H1 (cell line): ENCODE results near the gene SERPINA6. TPM values are rescaled to one million over a fixed set of nuclear protein-coding genes. Genes with fewer than 3 reads are reported as not detected.

Source experiments
- BRCA1 ChIP-seq: IDR thresholded peaks from 2 replicates; pipeline ENCODE4 v1.6.1; 2012; ENCODE audit warnings: low read depth, low read length, improper control_type of control experiment
- CEBPB ChIP-seq: IDR thresholded peaks from 2 replicates; pipeline ENCODE4 v1.6.1; 2012; ENCODE audit warnings: low read depth, low read length
- CTCF ChIP-seq, 3 experiments: IDR thresholded peaks; 1 replicate in 2 of 3; 2 replicates in 1 of 3; pipeline versions ENCODE4 v1.5.1 to v1.6.1; 2011; ENCODE audit warnings: low read length in 3 of 3, mild to moderate bottlenecking in 3 of 3, inconsistent platforms in 2 of 3, low read depth in 1 of 3, moderate library complexity in 1 of 3; ENCODE audit not compliant: insufficient read depth in 1 of 3; ENCODE audit errors: control extremely low read depth in 1 of 3
- EGR1 ChIP-seq: IDR thresholded peaks from 2 replicates; pipeline ENCODE4 v1.6.1; 2011; ENCODE audit warnings: low read depth, low read length, borderline replicate concordance
- EP300 ChIP-seq, 2 experiments: IDR thresholded peaks; 1 replicate in 1 of 2; 2 replicates in 1 of 2; pipeline ENCODE4 v1.6.1; 2011 to 2012; ENCODE audit warnings: low read depth in 2 of 2, low read length in 2 of 2, mild to moderate bottlenecking in 2 of 2, borderline replicate concordance in 1 of 2, inconsistent platforms in 1 of 2, moderate library complexity in 1 of 2
- POLR2AphosphoS5 ChIP-seq: IDR thresholded peaks from 2 replicates; pipeline ENCODE4 v1.6.1; 2011; ENCODE audit warnings: low read depth, low read length
- SP1 ChIP-seq: IDR thresholded peaks from 2 replicates; pipeline ENCODE4 v1.6.1; 2011; ENCODE audit warnings: low read depth, low read length
- TAF1 ChIP-seq: IDR thresholded peaks from 2 replicates; pipeline ENCODE4 v1.6.1; 2011; ENCODE audit warnings: mild to moderate bottlenecking, low read depth, low read length
- polyA plus RNA-seq, 7 experiments: library from polyadenylated mRNA; depleted of rRNA in 3 of 7; stranded (reverse) in 5 of 7; unstranded in 2 of 7; fragments of >200 nt in 5 of 7; fragments of 200-250 nt in 2 of 7; gene quantifications; 1 replicate in 5 of 7; 2 replicates in 1 of 7; 4 replicates in 1 of 7; pipeline versions ENCODE4 v1.2.1 to v1.2.3, GENCODE V29; 2011 to 2013; ENCODE audit warnings: missing spikeins in 2 of 7, mixed read lengths in 2 of 7
- total RNA-seq: library from RNA; stranded (reverse); fragmentation: NEBNext Ultra II Directional; extraction: Animal tissue kit (Norgen Biotek cat#: 25700); gene quantifications from 2 replicates; pipeline ENCODE4 v1.2.1, GENCODE V29; 2021
- TF ChIP-seq, protein P1 (sequence below): fragments of 300-600 bp; sonication (generic); IDR thresholded peaks from 2 replicates; pipeline ENCODE4 v1.7.1; 2012; ENCODE audit warnings: low read length, moderate library complexity, mild to moderate bottlenecking, inconsistent platforms; ENCODE audit not compliant: insufficient replicate concordance

Gene SERPINA6
- total and polyA plus RNA-seq, 2 of the 8 experiments (the other 6 are each of a cell fraction or from before 2014, with no cell fraction given): not detected

DNA sequence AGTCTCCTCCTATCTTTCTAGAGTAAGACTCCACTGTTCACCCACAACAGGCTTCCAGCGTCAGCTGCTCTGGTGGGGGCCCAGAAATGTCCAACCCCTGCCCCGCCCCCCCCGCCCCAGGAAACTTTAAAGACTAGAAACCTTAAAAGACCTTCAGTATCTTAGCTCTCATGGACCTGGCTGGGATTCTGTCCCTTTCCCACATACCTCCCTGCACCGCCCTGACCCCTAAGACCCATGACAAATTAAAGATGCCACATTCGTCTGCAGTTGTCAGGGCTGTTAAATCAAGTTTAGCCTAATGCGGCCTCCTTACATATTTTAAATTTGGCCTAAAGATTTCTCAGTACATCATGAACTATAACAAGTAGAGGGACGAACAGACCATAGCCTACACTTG is 20.0 kb downstream of the SERPINA6 start (continued):
- TF ChIP-seq, protein P1, sequence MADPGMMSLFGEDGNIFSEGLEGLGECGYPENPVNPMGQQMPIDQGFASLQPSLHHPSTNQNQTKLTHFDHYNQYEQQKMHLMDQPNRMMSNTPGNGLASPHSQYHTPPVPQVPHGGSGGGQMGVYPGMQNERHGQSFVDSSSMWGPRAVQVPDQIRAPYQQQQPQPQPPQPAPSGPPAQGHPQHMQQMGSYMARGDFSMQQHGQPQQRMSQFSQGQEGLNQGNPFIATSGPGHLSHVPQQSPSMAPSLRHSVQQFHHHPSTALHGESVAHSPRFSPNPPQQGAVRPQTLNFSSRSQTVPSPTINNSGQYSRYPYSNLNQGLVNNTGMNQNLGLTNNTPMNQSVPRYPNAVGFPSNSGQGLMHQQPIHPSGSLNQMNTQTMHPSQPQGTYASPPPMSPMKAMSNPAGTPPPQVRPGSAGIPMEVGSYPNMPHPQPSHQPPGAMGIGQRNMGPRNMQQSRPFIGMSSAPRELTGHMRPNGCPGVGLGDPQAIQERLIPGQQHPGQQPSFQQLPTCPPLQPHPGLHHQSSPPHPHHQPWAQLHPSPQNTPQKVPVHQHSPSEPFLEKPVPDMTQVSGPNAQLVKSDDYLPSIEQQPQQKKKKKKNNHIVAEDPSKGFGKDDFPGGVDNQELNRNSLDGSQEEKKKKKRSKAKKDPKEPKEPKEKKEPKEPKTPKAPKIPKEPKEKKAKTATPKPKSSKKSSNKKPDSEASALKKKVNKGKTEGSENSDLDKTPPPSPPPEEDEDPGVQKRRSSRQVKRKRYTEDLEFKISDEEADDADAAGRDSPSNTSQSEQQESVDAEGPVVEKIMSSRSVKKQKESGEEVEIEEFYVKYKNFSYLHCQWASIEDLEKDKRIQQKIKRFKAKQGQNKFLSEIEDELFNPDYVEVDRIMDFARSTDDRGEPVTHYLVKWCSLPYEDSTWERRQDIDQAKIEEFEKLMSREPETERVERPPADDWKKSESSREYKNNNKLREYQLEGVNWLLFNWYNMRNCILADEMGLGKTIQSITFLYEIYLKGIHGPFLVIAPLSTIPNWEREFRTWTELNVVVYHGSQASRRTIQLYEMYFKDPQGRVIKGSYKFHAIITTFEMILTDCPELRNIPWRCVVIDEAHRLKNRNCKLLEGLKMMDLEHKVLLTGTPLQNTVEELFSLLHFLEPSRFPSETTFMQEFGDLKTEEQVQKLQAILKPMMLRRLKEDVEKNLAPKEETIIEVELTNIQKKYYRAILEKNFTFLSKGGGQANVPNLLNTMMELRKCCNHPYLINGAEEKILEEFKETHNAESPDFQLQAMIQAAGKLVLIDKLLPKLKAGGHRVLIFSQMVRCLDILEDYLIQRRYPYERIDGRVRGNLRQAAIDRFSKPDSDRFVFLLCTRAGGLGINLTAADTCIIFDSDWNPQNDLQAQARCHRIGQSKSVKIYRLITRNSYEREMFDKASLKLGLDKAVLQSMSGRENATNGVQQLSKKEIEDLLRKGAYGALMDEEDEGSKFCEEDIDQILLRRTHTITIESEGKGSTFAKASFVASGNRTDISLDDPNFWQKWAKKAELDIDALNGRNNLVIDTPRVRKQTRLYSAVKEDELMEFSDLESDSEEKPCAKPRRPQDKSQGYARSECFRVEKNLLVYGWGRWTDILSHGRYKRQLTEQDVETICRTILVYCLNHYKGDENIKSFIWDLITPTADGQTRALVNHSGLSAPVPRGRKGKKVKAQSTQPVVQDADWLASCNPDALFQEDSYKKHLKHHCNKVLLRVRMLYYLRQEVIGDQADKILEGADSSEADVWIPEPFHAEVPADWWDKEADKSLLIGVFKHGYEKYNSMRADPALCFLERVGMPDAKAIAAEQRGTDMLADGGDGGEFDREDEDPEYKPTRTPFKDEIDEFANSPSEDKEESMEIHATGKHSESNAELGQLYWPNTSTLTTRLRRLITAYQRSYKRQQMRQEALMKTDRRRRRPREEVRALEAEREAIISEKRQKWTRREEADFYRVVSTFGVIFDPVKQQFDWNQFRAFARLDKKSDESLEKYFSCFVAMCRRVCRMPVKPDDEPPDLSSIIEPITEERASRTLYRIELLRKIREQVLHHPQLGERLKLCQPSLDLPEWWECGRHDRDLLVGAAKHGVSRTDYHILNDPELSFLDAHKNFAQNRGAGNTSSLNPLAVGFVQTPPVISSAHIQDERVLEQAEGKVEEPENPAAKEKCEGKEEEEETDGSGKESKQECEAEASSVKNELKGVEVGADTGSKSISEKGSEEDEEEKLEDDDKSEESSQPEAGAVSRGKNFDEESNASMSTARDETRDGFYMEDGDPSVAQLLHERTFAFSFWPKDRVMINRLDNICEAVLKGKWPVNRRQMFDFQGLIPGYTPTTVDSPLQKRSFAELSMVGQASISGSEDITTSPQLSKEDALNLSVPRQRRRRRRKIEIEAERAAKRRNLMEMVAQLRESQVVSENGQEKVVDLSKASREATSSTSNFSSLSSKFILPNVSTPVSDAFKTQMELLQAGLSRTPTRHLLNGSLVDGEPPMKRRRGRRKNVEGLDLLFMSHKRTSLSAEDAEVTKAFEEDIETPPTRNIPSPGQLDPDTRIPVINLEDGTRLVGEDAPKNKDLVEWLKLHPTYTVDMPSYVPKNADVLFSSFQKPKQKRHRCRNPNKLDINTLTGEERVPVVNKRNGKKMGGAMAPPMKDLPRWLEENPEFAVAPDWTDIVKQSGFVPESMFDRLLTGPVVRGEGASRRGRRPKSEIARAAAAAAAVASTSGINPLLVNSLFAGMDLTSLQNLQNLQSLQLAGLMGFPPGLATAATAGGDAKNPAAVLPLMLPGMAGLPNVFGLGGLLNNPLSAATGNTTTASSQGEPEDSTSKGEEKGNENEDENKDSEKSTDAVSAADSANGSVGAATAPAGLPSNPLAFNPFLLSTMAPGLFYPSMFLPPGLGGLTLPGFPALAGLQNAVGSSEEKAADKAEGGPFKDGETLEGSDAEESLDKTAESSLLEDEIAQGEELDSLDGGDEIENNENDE: no peak
- no peak for TF ChIP-seq SP1
- no peak for TF ChIP-seq TAF1
- no peak for TF ChIP-seq EGR1
- TF ChIP-seq CTCF (IDR thresholded peaks at IDR 0.05; ENCODE audit: control extremely low read depth in 1 of 3, insufficient read depth in 1 of 3, low read depth in 1 of 3, low read length in 3 of 3): no peak
- TF ChIP-seq CEBPB: no peak
- TF ChIP-seq EP300 (IDR thresholded peaks at IDR 0.05; ENCODE audit: borderline replicate concordance in 1 of 2, low read depth in 2 of 2, low read length in 2 of 2): no peak
- TF ChIP-seq BRCA1: no peak
- TF ChIP-seq POLR2AphosphoS5: no peak
- TF ChIP-seq, all 59 proteins: peak for 0
